GM21786 (cell line): ENCODE measurements around the gene LHX5.

ENCODE experiments used
- ATAC-seq: cut with Tn5 transposase; IDR thresholded peaks from one replicate; pipeline ENCODE4 v1.9.1; 2021; ENCODE audit not compliant: unreplicated experiment

LHX5 gene

GRCh38 chr12:113440947-113441782, 30.5 kb downstream of the LHX5 start:
- no peak for ATAC-seq

- no peak for ATAC-seq
These were observed 31.3 kb downstream of the LHX5 start for GRCh38 chr12:113440336-113440735.

GRCh38 chr12:113439606-113440030, 32.1 kb downstream of the LHX5 start:
- no peak for ATAC-seq

- ATAC-seq = no peak
These were observed 32.4 kb downstream of the LHX5 start for GRCh38 chr12:113439301-113439597.

GRCh38 chr12:113438523-113439300, 33.0 kb downstream of the LHX5 start:
- ATAC-seq = no peak

GRCh38 chr12:113437729-113438100, 34.0 kb downstream of the LHX5 start:
- ATAC-seq = no peak

- ATAC-seq = no peak
These were observed 34.5 kb downstream of the LHX5 start for GRCh38 chr12:113436993-113437728.

- no peak for ATAC-seq
These were observed 35.1 kb downstream of the LHX5 start for GRCh38 chr12:113436586-113436985.

- no peak for ATAC-seq
These were observed 36.3 kb downstream of the LHX5 start for GRCh38 chr12:113435367-113435766.

GRCh38 chr12:113432986-113433385, 38.7 kb downstream of the LHX5 start:
- ATAC-seq = no peak

- no peak for ATAC-seq
These were observed 43.2 kb downstream of the LHX5 start for GRCh38 chr12:113428482-113428881.

GRCh38 chr12:113427882-113428281, 43.8 kb downstream of the LHX5 start:
- ATAC-seq = no peak

GRCh38 chr12:113425960-113426453, 45.7 kb downstream of the LHX5 start:
- ATAC-seq = no peak

GRCh38 chr12:113424915-113425823, 46.5 kb downstream of the LHX5 start:
- ATAC-seq = no peak

- ATAC-seq = no peak
These were observed 47.2 kb downstream of the LHX5 start for GRCh38 chr12:113424456-113424855.

GRCh38 chr12:113422886-113423669, 48.6 kb downstream of the LHX5 start:
- ATAC-seq = no peak

GRCh38 chr12:113422030-113422885, 49.4 kb downstream of the LHX5 start, which contains the start of gene SDSL:
SDSL (plus strand) TSS chr12:113422380; CDS start chr12:113427983, 5,603 bp downstream.
- ATAC-seq = peak; percentile 94

GRCh38 chr12:113420996-113421595, 50.6 kb downstream of the LHX5 start:
- ATAC-seq = no peak
